WTC11 (cell line): ENCODE results near the gene PANK4. TPM values are rescaled to one million over a fixed set of nuclear protein-coding genes. Genes with fewer than 3 reads are reported as not detected.

Experiments
- ATAC-seq: fragments of 200-7000 bp; cut with Tn5 transposase; 2 replicates; pipeline ENCODE4 v1.10.0; 2021; ENCODE audit warnings: mild to moderate bottlenecking, moderate library complexity
- CTCF ChIA-PET: fragments of 300-600 bp; sonication (Branson Sonifier 250); formaldehyde crosslinking; loops from one replicate; lab custom pipeline; 2021; ENCODE audit warnings: antibody characterized with exemption; lab: Charles Lee
- POLR2A ChIA-PET: fragments of 350-600 bp; sonication (Branson Sonifier 250); formaldehyde crosslinking; loops from one replicate; lab custom pipeline; 2021; ENCODE audit warnings: antibody characterized with exemption; lab: Charles Lee
- DNase-seq: peaks from one replicate; pipeline ENCODE4 v3.0.0; 2021; ENCODE audit warnings: low spot score
- H3K27ac Mint-ChIP-seq: 2 replicates; pipeline ENCODE4 v1.8.0; 2021; ENCODE audit warnings: mixed read lengths
- H3K27me3 Mint-ChIP-seq: 2 replicates; pipeline ENCODE4 v1.8.0; 2021; ENCODE audit warnings: low read depth, mild to moderate bottlenecking, moderate library complexity, mixed read lengths
- H3K36me3 Mint-ChIP-seq: 2 replicates; pipeline ENCODE4 v1.8.0; 2021; ENCODE audit warnings: mixed read lengths
- H3K4me1 Mint-ChIP-seq: 2 replicates; pipeline ENCODE4 v1.8.0; 2022; ENCODE audit warnings: mixed read lengths
- H3K4me3 Mint-ChIP-seq: 2 replicates; pipeline ENCODE4 v1.8.0; 2021; ENCODE audit warnings: mild to moderate bottlenecking, moderate library complexity, mixed read lengths
- H3K9me3 Mint-ChIP-seq: 2 replicates; pipeline ENCODE4 v1.8.0; 2021; ENCODE audit warnings: mixed read lengths
- CBFB ChIP-seq: sonication (generic); formaldehyde crosslinking; IDR thresholded peaks from 2 replicates; pipeline ENCODE4 v1.8.1; 2022; ENCODE audit warnings: mild to moderate bottlenecking, low read depth, missing genetic modification reagents
- E2F4 ChIP-seq: sonication (generic); formaldehyde crosslinking; IDR thresholded peaks from 2 replicates; pipeline ENCODE4 v1.8.1; 2022; ENCODE audit warnings: low read depth, mild to moderate bottlenecking, moderate library complexity, missing genetic modification reagents, borderline replicate concordance
- FOXJ3 ChIP-seq: sonication (generic); formaldehyde crosslinking; IDR thresholded peaks from 2 replicates; pipeline ENCODE4 v1.9.0; 2021; ENCODE audit warnings: missing genetic modification reagents, mild to moderate bottlenecking, borderline replicate concordance
- FOXK1 ChIP-seq: sonication (generic); formaldehyde crosslinking; IDR thresholded peaks from 2 replicates; pipeline ENCODE4 v1.8.0; 2022; ENCODE audit warnings: mild to moderate bottlenecking, moderate library complexity, missing genetic modification reagents
- FOXP4 ChIP-seq: sonication (generic); formaldehyde crosslinking; IDR thresholded peaks from 2 replicates; pipeline ENCODE4 v1.8.0; 2022; ENCODE audit warnings: mild to moderate bottlenecking, missing genetic modification reagents
- MXD4 ChIP-seq: fragments of 250-450 bp; sonication (Bioruptor Pico); IDR thresholded peaks from 2 replicates; pipeline ENCODE4 v1.8.0; 2021; ENCODE audit warnings: mild to moderate bottlenecking, moderate library complexity, borderline replicate concordance
- ZNF416 ChIP-seq: fragments of 250-450 bp; sonication (Bioruptor Pico); IDR thresholded peaks from 2 replicates; pipeline ENCODE4 v1.9.0; 2021; ENCODE audit warnings: mild to moderate bottlenecking, inconsistent platforms
- total RNA-seq: library from RNA; stranded (reverse); gene quantifications from 3 replicates; pipeline ENCODE4 v1.2.3, GENCODE V29; 2021
- TF ChIP-seq, protein P1 (sequence below): sonication (generic); formaldehyde crosslinking; IDR thresholded peaks from 2 replicates; pipeline ENCODE4 v1.8.0; 2023; ENCODE audit warnings: missing genetic modification reagents, mild to moderate bottlenecking, borderline replicate concordance
- TF ChIP-seq, protein P2 (sequence below): sonication (generic); formaldehyde crosslinking; IDR thresholded peaks from 2 replicates; pipeline ENCODE4 v1.8.0; 2022; ENCODE audit warnings: mild to moderate bottlenecking, missing genetic modification reagents
- TF ChIP-seq, protein P3 (sequence below): fragments of 250-450 bp; sonication (Bioruptor Pico); IDR thresholded peaks from 2 replicates; pipeline ENCODE4 v1.9.0; 2021; ENCODE audit warnings: mild to moderate bottlenecking
- TF ChIP-seq, protein P4 (sequence below): sonication (generic); formaldehyde crosslinking; IDR thresholded peaks from 2 replicates; pipeline ENCODE4 v1.8.1; 2022; ENCODE audit warnings: mild to moderate bottlenecking, moderate library complexity, missing genetic modification reagents
- TF ChIP-seq, protein P5 (sequence below): sonication (generic); formaldehyde crosslinking; conservative IDR thresholded peaks from 2 replicates; pipeline ENCODE4 v1.8.1; 2023; ENCODE audit warnings: mild to moderate bottlenecking, low read depth, missing genetic modification reagents, moderate library complexity

The PANK4 gene
- total RNA-seq, 1 experiment from 2014 or later = 52.5 TPM

DNA sequence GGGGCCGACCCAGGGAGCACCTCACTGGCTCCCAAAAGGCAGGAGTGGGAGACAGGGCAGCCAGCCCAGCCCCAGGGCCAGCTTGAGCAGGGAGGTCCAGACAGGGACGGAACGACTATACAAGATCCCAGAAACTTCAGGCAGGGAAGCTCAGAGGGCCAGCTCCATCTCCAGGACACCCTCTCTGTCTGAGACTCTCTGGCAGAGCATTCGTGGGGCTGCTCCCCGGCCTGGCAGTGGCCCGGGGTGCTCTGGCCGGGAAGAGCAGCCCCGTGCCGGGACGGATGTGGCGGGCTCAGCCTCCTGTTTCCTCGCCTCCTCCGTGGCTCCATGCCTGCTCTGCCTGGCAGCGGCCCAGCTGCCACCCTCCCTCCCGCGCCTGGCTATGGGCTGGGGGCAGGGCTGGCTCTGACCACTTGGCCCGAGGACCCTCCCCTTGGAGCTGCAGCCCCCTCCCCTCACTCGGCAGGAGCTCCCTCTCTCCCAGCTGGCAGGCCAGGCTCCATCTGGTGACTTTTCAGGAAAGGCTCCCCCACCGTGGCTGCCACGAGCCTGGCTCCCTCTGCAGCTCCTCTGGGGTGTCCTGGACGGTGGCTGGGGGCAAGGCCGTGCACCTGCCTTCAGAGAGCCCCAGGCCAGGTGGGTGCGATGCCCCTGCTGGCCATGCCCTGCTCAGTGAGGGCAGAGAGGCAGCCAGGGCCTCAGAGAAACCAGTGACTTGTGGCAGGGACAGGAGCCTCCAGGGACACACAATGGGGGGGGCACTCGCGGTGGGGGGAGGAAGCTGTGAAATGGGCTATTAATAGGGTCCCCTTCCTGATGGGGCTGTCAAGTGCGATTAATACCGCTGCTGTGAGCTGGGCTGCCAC lies 55.9 kb downstream of the PANK4 start (continued):
- no peak for TF ChIP-seq CBFB (CRISPR knock-in tag)
- TF ChIP-seq, protein P1, sequence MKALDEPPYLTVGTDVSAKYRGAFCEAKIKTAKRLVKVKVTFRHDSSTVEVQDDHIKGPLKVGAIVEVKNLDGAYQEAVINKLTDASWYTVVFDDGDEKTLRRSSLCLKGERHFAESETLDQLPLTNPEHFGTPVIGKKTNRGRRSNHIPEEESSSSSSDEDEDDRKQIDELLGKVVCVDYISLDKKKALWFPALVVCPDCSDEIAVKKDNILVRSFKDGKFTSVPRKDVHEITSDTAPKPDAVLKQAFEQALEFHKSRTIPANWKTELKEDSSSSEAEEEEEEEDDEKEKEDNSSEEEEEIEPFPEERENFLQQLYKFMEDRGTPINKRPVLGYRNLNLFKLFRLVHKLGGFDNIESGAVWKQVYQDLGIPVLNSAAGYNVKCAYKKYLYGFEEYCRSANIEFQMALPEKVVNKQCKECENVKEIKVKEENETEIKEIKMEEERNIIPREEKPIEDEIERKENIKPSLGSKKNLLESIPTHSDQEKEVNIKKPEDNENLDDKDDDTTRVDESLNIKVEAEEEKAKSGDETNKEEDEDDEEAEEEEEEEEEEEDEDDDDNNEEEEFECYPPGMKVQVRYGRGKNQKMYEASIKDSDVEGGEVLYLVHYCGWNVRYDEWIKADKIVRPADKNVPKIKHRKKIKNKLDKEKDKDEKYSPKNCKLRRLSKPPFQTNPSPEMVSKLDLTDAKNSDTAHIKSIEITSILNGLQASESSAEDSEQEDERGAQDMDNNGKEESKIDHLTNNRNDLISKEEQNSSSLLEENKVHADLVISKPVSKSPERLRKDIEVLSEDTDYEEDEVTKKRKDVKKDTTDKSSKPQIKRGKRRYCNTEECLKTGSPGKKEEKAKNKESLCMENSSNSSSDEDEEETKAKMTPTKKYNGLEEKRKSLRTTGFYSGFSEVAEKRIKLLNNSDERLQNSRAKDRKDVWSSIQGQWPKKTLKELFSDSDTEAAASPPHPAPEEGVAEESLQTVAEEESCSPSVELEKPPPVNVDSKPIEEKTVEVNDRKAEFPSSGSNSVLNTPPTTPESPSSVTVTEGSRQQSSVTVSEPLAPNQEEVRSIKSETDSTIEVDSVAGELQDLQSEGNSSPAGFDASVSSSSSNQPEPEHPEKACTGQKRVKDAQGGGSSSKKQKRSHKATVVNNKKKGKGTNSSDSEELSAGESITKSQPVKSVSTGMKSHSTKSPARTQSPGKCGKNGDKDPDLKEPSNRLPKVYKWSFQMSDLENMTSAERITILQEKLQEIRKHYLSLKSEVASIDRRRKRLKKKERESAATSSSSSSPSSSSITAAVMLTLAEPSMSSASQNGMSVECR = no peak
- TF ChIP-seq MXD4 = no peak
- TF ChIP-seq ZNF416 (CRISPR knock-in tag) = no peak
- no peak for TF ChIP-seq E2F4 (CRISPR knock-in tag)

DNA sequence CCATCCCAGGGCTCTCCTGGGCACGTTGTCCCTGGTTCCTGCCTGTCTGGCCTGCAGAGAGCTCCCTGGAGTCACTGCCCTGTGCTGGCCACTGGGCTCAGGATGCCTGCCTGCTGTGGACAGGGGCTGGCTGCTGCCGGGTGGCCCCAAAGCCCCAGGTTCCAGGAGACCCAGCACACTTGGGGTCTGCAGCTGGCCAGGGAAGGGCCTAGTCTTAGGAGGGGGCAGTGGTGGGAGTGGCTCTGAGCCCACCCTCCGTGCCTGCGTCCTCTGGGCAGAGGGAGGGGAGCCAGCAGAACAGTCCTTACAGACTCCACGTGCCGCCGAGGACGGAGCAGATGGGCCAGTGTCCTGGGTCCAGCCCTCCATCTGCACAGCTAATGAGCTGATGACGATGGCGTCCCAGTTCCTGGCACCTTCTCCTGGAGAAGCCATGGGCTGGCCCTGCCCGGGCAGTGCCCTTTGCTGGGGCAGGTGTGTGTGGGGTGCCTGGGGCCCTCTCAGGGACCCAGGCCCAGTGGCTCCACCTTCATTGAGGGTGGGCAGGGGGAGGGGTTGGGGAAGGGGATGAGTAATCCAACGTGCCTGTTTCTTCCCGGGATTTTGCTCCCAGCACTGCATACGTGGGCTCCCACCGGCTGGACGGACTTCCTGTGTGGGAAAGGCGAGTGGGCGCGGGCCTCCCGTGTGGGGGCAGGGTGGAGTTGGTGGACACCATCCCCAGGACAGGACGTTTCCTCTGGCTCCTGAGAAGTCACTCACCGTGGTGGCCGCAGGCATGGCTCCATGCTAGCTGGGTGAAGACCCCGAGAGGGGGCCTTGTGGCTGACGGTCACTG lies 57.1 kb downstream of the PANK4 start:
- Mint-ChIP-seq H3K4me3 (no peak overlapping the region), H3K4me1 (no peaks in the 10 kb centered on the region), H3K36me3 (no peaks in the 10 kb centered on the region), H3K27ac (no peak overlapping the region), H3K9me3 (no peaks in the 10 kb centered on the region), H3K27me3 (no peaks in the 10 kb centered on the region)
- no peak for DNase-seq
- ATAC-seq = no peak
- CTCF ChIA-PET = interaction anchor here (1.0 to 2.3 kb wide), 3 partner anchors 16 to 92 kb away, joined by 3 to 7 read pairs (median 3); no protein-coding TSS in a partner anchor
- POLR2A ChIA-PET = no interaction called here
- TF ChIP-seq, protein P2, sequence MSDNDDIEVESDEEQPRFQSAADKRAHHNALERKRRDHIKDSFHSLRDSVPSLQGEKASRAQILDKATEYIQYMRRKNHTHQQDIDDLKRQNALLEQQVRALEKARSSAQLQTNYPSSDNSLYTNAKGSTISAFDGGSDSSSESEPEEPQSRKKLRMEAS (CRISPR knock-in tag) = no peak
- TF ChIP-seq FOXJ3 (CRISPR knock-in tag) (no peak), FOXK1 (CRISPR knock-in tag) (no peak), FOXP4 (CRISPR knock-in tag) (no peak), CBFB (CRISPR knock-in tag) (no peak)
- TF ChIP-seq, protein P3, sequence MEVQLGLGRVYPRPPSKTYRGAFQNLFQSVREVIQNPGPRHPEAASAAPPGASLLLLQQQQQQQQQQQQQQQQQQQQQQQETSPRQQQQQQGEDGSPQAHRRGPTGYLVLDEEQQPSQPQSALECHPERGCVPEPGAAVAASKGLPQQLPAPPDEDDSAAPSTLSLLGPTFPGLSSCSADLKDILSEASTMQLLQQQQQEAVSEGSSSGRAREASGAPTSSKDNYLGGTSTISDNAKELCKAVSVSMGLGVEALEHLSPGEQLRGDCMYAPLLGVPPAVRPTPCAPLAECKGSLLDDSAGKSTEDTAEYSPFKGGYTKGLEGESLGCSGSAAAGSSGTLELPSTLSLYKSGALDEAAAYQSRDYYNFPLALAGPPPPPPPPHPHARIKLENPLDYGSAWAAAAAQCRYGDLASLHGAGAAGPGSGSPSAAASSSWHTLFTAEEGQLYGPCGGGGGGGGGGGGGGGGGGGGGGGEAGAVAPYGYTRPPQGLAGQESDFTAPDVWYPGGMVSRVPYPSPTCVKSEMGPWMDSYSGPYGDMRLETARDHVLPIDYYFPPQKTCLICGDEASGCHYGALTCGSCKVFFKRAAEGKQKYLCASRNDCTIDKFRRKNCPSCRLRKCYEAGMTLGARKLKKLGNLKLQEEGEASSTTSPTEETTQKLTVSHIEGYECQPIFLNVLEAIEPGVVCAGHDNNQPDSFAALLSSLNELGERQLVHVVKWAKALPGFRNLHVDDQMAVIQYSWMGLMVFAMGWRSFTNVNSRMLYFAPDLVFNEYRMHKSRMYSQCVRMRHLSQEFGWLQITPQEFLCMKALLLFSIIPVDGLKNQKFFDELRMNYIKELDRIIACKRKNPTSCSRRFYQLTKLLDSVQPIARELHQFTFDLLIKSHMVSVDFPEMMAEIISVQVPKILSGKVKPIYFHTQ = no peak
- TF ChIP-seq, protein P4, sequence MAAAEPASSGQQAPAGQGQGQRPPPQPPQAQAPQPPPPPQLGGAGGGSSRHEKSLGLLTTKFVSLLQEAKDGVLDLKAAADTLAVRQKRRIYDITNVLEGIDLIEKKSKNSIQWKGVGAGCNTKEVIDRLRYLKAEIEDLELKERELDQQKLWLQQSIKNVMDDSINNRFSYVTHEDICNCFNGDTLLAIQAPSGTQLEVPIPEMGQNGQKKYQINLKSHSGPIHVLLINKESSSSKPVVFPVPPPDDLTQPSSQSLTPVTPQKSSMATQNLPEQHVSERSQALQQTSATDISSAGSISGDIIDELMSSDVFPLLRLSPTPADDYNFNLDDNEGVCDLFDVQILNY (CRISPR knock-in tag) = no peak
- TF ChIP-seq, protein P5, sequence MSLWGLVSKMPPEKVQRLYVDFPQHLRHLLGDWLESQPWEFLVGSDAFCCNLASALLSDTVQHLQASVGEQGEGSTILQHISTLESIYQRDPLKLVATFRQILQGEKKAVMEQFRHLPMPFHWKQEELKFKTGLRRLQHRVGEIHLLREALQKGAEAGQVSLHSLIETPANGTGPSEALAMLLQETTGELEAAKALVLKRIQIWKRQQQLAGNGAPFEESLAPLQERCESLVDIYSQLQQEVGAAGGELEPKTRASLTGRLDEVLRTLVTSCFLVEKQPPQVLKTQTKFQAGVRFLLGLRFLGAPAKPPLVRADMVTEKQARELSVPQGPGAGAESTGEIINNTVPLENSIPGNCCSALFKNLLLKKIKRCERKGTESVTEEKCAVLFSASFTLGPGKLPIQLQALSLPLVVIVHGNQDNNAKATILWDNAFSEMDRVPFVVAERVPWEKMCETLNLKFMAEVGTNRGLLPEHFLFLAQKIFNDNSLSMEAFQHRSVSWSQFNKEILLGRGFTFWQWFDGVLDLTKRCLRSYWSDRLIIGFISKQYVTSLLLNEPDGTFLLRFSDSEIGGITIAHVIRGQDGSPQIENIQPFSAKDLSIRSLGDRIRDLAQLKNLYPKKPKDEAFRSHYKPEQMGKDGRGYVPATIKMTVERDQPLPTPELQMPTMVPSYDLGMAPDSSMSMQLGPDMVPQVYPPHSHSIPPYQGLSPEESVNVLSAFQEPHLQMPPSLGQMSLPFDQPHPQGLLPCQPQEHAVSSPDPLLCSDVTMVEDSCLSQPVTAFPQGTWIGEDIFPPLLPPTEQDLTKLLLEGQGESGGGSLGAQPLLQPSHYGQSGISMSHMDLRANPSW (CRISPR knock-in tag) = no peak
